Breast epithelium (tissue), 3 donors: ENCODE data around the gene FAM229A.

ENCODE experiments used
- POLR2A ChIP-seq: fragments of 450-650 bp; IDR thresholded peaks from one replicate; pipeline ENCODE4 v1.6.1; 2016; ENCODE audit warnings: antibody characterized with exemption, mild to moderate bottlenecking, moderate library complexity
- TF ChIP-seq, protein P1 (sequence below), 3 donors: fragments of 450-650 bp; IDR thresholded peaks; one replicate each; pipeline ENCODE4 v1.5.1; 2016 to 2017; ENCODE audit warnings: antibody characterized with exemption in 3 of 3, mild to moderate bottlenecking in 3 of 3, moderate library complexity in 3 of 3

DNA sequence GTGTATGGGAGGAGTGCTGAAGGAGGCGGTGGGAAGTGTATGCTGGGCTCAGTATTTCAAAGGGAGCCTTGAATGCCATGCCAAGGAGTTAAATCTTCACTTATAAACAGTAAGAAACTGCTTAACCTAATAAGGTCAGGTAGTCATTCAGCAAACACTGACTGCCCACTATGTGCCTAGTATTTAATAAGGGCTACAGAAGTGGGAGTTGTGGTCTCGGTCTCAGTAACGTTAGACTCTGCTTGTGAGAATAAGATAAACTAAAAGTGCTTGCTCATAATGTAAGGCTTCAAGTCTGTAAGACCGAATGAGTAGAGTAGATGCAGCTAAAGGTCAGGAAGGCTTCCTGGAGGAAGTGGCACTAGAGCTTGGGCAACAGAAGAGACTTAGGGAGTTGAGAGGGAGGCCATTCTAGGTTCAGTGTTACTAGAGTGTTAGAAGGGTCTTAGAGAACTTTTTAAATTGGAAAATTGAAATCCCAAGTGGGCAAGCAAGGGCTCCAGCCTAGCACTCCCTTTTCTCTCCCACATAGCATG is 32.3 kb downstream of the FAM229A start:
- TF ChIP-seq, protein P1, sequence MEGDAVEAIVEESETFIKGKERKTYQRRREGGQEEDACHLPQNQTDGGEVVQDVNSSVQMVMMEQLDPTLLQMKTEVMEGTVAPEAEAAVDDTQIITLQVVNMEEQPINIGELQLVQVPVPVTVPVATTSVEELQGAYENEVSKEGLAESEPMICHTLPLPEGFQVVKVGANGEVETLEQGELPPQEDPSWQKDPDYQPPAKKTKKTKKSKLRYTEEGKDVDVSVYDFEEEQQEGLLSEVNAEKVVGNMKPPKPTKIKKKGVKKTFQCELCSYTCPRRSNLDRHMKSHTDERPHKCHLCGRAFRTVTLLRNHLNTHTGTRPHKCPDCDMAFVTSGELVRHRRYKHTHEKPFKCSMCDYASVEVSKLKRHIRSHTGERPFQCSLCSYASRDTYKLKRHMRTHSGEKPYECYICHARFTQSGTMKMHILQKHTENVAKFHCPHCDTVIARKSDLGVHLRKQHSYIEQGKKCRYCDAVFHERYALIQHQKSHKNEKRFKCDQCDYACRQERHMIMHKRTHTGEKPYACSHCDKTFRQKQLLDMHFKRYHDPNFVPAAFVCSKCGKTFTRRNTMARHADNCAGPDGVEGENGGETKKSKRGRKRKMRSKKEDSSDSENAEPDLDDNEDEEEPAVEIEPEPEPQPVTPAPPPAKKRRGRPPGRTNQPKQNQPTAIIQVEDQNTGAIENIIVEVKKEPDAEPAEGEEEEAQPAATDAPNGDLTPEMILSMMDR (IDR thresholded peaks at IDR 0.05): no peak
- no peak for TF ChIP-seq POLR2A
